Stimulated activated CD8-positive, alpha-beta memory T cell treated with anti-CD3 and anti-CD28 coated beads, Interleukin-4, amount 100 ng/mL, for 24 hours (primary cell): ENCODE data around the gene CDSN.
"Not testable (repeated sequence)": the region's sequence is repeated elsewhere in the genome, so short reads cannot be mapped to it uniquely, and the experiment has no call there.

Experiments used
- DNase-seq: peaks from one replicate; pipeline ENCODE4 v3.0.0-alpha.2; 2020; ENCODE audit warnings: low read depth

CDSN gene, protein sequence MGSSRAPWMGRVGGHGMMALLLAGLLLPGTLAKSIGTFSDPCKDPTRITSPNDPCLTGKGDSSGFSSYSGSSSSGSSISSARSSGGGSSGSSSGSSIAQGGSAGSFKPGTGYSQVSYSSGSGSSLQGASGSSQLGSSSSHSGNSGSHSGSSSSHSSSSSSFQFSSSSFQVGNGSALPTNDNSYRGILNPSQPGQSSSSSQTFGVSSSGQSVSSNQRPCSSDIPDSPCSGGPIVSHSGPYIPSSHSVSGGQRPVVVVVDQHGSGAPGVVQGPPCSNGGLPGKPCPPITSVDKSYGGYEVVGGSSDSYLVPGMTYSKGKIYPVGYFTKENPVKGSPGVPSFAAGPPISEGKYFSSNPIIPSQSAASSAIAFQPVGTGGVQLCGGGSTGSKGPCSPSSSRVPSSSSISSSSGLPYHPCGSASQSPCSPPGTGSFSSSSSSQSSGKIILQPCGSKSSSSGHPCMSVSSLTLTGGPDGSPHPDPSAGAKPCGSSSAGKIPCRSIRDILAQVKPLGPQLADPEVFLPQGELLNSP

GRCh38 chr6:31120151-31120915 is at the start of gene CDSN:
TSS of gene CDSN (minus strand) at chr6:31120446. CDS start at chr6:31120419, 27 bp downstream.
- no peak for DNase-seq

- no peak for DNase-seq
Observed at GRCh38 chr6:31169123-31169857, 49.0 kb upstream of the CDSN start.

GRCh38 chr6:31168606-31169005 is 48.4 kb upstream of the CDSN start:
- no peak for DNase-seq

GRCh38 chr6:31165986-31166385 is 45.7 kb upstream of the CDSN start:
- DNase-seq = no peak

DNA sequence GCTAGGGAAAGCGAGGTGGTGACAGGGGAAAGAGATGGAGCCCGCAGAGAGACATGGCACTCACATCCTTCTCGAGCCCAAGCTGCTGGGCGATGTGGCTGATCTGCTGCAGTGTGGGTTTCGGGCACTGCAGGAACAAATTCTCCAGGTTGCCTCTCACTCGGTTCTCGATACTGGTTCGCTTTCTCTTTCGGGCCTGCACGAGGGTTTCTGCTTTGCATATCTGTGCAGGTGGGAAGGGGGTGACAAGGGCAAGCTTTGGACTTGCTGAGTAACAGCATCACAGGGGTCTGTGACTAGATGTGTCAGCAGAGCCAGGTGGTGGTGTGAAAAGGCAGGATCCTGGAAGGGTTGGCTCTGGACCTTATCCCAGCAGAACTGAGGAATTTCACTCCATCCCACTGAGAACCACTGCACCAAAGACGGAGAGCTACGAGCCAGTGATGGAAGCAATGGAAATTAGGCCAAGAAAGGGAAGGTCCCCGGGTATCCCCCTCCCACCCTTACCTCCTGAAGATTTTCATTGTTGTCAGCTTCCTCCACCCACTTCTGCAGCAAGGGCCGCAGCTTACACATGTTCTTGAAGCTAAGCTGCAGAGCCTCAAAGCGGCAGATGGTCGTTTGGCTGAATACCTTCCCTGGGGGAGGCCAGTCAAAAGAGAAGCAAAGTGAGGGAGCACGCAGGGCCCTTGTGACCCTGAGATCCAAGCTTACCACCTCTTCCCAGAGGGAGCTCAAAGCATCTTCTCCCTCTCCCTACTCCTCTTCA is 45.0 kb upstream of the CDSN start:
- DNase-seq = not testable (repeated sequence)

DNA sequence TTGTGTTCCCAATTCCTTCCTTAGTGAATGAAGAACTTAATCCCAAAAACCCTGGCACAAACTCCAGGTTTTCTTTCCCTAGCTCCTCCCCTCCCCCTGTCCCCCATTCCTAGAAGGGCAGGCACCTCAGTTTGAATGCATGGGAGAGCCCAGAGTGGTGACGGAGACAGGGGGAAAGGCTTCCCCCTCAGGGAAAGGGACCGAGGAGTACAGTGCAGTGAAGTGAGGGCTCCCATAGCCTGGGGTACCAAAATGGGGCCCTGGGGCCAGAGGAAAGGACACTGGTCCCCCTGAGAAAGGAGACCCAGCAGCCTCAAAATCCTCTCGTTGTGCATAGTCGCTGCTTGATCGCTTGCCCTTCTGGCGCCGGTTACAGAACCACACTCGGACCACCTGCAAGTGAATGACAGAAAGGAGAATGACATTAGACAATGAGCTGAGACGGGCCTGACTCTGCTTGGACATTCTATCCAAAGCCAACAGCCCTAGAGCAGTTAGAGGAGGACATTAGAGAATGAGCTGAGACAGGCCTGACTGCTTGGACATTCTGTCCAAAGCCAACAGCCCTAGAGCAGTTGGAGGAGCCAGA is 44.3 kb upstream of the CDSN start:
- not testable (repeated sequence) for DNase-seq

DNA sequence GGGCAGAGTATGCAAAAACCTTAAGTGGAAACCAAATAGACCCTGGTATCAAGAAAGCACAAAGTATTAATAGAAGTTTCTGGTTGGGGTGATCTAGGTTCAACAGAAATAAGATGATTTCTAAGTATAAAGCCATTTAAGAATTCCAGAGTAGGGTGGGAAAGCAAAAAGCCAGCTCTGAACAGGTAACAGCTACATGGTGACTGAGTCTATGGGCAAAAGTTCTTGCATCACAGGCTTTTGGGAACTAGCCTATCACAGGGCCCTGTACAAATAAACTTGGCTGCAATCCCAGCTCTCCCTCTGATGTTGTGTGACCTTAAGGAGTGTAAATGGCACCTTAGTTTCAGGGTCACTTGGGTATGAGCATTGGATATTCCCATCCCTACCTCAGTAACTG is 43.7 kb upstream of the CDSN start:
- DNase-seq = no peak

- DNase-seq = no peak
Observed at GRCh38 chr6:31162463-31163165, 42.4 kb upstream of the CDSN start.

DNA sequence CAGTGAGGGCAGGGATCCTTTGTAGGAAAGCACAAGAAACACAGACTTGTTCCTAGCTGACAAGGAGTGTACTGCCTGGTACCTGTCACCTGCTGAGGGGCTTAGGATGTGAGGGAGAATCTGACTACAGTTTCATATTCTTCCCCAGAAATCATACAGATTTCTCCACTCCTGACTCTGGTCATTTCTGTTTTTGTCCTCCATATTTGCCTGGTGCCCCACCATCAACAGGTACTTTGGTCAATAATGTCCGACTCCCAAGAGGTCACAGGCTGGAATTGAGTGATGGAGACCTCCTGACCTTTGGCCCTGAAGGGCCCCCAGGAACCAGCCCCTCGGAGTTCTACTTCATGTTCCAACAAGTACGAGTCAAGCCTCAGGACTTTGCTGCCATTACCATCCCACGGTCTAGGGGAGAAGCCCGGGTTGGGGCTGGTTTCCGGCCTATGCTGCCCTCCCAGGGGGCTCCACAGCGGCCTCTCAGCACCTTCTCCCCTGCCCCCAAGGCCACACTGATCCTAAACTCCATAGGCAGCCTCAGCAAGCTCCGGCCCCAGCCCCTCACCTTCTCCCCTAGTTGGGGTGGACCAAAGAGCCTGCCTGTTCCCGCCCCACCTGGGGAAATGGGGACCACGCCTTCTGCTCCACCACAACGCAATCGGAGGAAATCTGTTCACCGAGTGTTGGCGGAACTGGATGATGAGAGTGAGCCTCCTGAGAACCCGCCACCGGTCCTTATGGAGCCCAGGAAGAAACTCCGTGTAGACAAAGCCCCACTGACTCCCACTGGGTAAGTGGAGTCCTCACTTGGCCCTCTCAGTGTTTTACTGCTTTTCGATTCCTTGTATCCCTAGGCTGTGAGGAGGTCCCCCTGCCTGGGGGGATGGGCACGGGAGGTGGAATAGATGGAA is 41.2 kb upstream of the CDSN start:
- no peak for DNase-seq

DNA sequence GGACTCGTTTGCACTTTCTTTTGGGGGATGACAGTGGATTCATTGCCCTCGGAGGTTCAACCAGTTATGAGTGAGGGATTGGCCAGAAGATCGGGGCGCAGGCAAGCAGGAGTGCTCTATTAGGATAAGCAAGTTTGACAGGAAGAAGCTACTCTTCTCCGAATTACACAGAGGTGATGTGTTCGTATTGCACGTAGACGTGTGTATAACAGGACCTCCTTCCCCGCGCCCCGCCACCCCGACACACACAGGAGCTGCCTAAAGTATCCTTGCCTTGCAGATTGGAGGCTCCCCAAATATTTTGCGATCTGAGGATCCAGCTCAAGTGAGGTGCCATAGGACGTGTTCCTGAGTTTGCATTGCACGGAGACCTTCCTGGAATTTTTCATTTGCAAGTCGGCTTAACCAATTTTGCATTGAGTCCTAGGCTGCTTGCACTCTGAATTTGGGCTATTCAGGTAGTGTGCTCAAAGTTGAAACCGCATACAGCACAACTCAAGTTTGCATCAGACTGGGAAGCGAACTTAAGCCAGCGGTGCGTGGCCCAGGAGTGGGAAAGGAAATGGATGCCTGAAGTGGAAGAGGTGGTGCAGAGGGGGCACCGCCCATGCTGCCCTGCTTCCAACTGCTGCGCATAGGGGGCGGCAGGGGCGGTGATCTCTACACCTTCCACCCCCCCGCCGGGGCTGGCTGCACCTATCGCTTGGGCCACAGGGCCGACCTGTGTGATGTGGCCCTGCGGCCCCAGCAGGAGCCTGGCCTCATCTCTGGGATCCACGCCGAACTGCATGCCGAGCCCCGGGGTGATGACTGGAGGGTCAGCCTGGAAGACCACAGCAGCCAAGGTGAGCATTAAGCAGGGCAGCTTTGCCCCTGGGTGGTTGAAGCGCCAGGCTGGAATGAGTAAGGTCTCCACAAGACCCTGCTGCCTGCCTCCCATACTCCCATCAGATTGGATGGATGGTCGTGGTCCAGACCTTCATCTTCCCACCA is 38.9 kb upstream of the CDSN start:
- DNase-seq = peak; percentile 6

DNA sequence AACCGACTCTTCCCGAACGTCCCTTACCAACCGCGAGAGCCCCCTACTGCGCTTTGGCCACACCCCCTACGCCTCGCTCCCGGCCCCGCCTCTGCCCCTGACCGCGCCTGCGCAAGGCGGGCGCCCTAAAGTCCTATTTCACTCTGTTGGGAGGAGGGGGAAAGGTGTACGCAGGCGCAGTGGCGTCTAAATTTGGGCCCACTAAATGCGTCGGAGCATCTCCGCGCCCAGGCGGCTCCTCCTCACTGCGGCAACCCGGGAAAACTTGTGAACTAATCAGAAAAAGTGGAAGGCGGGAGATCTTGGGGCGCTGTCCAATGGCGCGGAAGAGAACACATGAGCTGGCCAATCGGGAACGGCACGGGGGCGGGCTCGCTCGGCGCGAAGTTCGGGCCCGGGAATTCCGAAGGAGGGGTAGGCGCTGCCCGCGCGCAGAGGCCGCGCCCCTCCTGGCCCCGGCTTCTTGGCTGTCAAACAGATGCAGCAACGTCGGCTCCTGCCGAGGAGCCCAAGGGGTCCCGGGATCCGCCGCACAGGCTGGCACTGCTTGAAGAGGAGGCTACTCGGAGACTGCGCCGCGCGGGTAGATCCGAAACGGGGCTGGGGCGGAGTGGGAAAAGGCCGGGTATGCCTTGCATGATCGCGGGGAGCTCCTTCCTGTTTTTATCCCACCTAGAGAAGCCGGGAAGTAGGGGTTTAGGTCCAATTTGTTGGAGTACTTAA is 38.1 kb upstream of the CDSN start, which contains the start of gene TCF19:
TSS of gene TCF19 (plus strand) at position 450 of the 723 bp plus-strand sequence. CDS start 881 bp downstream, outside the sequence.
- DNase-seq = peak; percentile 99

DNA sequence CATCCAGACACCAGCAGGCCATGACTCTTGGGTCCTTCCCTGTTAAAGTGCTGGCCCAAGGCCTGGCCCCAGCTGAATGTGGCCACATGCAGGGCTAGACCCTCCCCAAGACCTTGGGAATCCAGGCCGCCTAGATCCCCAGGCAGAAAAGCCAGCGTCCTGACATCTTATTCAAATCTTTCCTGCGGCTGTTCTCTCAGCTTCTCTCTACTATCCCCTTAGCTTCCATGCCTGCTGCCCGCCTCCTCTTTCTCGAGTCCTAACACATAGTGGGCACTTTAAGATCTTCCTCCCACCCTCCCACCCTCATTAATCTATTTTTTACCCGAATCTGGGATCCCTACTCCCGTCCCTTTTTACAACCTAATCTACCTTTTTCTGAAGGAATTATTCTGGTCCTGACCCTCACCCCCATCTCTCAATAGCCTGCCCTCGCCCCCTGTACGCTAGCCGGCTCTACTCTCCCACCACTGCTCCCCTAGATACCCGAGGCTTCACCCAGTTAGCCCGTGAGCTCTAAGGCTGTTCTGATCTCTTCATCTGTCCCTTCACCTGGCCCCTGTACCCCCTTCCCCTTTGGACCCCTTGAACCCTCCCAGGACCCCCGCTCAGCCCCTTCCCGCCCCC is 37.4 kb upstream of the CDSN start, which contains the start of gene CCHCR1:
TSS of gene CCHCR1 (minus strand) at position 290 of the 627 bp plus-strand sequence. CDS start at position 88, 202 bp downstream.
- no peak for DNase-seq

GRCh38 chr6:31156641-31157040 is 36.4 kb upstream of the CDSN start:
- no peak for DNase-seq

DNA sequence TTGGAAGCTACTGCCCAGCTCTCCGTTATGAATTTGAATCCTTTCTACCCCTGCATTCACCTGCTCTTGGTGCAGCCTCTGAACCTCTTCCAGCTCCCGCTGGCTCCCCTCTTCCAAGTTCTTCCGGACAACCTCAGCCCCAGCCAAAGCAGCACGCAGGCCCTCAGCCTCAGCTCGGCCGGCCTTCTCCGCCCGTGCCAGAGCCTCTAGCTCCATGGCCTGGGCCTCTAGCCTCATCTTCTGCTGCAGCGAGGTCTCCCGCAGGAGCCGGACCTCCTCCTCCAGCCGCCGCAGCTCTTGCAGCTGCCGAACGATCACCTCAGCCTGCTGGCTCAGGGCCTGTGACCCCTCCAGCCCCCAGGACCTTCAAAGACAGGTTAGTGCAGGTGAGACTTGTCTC is 34.2 kb upstream of the CDSN start:
- no peak for DNase-seq

GRCh38 chr6:31152781-31153180 is 32.5 kb upstream of the CDSN start:
- DNase-seq = no peak

DNA sequence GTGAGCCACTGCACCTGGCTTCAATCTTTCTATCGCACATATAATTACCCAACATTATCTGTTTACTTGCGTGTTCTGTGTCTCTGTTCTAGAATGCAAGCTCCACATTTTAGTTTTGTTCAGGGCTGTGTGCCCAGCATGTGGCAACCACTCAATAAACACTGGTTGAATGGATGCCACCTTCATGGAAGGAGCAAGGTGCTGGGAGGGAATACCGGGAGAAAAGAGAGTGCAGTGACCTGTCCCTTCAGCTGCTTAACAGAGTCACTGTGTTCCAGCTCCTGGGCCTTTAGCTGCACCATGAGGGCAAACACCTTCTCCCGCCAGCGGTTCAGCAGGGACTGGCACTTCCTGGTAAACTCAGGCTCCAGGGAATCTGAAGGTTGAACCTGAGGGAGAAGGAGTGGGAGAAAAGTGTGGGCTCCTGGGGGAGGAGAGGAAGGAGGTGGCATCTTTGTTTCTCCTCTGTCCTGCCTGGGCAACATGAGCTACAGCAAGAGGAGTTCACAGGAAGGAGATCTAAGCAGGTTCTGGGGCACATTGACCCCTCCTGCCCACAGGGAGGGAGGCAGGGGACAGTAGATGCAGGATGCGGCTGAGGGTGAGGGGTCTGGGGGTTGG is 29.7 kb upstream of the CDSN start:
- DNase-seq = no peak
